CD8-positive, alpha-beta memory T cell (primary cell): ENCODE results near the gene STARD6. TPM values are rescaled to one million over a fixed set of nuclear protein-coding genes. Genes with fewer than 3 reads are reported as not detected.

Source experiments
- CTCF ChIA-PET: fragments of 350-600 bp; sonication (Branson Sonifier 250); formaldehyde crosslinking; loops from one replicate; lab custom pipeline; 2021; ENCODE audit warnings: antibody characterized with exemption; lab: Charles Lee
- POLR2A ChIA-PET: fragments of 350-600 bp; sonication (Branson Sonifier 250); formaldehyde crosslinking; loops from one replicate; lab custom pipeline; 2021; ENCODE audit warnings: antibody characterized with exemption; lab: Charles Lee
- DNase-seq, 5 donors: peaks; one replicate each; pipeline versions ENCODE4 v3.0.0 to v3.0.0-alpha.2; 2020 to 2022; ENCODE audit warnings: mixed read lengths in 1 of 5
- H3K27ac ChIP-seq: one replicate; pipeline ENCODE4 v1.7.0; 2013; ENCODE audit warnings: low read depth, mild to moderate bottlenecking, low read length, moderate library complexity
- H3K27me3 ChIP-seq: 2 replicates; pipeline ENCODE4 v1.7.0; 2013; ENCODE audit warnings: low read length, mild to moderate bottlenecking; ENCODE audit not compliant: insufficient read depth, poor library complexity, severe bottlenecking
- H3K36me3 ChIP-seq: 2 replicates; pipeline ENCODE4 v1.7.0; 2013; ENCODE audit warnings: mild to moderate bottlenecking, low read length, moderate library complexity; ENCODE audit not compliant: insufficient read depth
- H3K4me1 ChIP-seq: 2 replicates; pipeline ENCODE4 v1.7.0; 2013; ENCODE audit warnings: mild to moderate bottlenecking, low read length, moderate library complexity; ENCODE audit not compliant: insufficient read depth
- H3K4me3 ChIP-seq: 2 replicates; pipeline ENCODE4 v1.7.0; 2013; ENCODE audit warnings: mild to moderate bottlenecking, low read length
- H3K9me3 ChIP-seq: 2 replicates; pipeline ENCODE4 v1.7.0; 2013; ENCODE audit warnings: mild to moderate bottlenecking, low read length
- H3K27ac Mint-ChIP-seq, 8 donors: one replicate each; pipeline ENCODE4 v1.8.0; 2020 to 2021; ENCODE audit warnings: mixed read lengths in 8 of 8, mild to moderate bottlenecking in 6 of 8, inconsistent platforms in 3 of 8, moderate library complexity in 3 of 8
- H3K27me3 Mint-ChIP-seq, 2 donors: one replicate each; pipeline ENCODE4 v1.8.0; 2020 to 2021; ENCODE audit warnings: mixed read lengths in 2 of 2, mild to moderate bottlenecking in 1 of 2, moderate library complexity in 1 of 2
- H3K36me3 Mint-ChIP-seq, 3 donors: one replicate each; pipeline ENCODE4 v1.8.0; 2020 to 2021; ENCODE audit warnings: mixed read lengths in 3 of 3, inconsistent platforms in 1 of 3, mild to moderate bottlenecking in 1 of 3
- H3K4me1 Mint-ChIP-seq, 3 donors: one replicate each; pipeline ENCODE4 v1.8.0; 2020 to 2021; ENCODE audit warnings: mixed read lengths in 3 of 3, inconsistent platforms in 1 of 3, mild to moderate bottlenecking in 1 of 3
- H3K4me3 Mint-ChIP-seq, 7 donors: one replicate each; pipeline ENCODE4 v1.8.0; 2020 to 2021; ENCODE audit warnings: mixed read lengths in 7 of 7, mild to moderate bottlenecking in 6 of 7, moderate library complexity in 4 of 7, inconsistent platforms in 2 of 7
- H3K9me3 Mint-ChIP-seq, 5 donors: one replicate each; pipeline ENCODE4 v1.8.0; 2020 to 2022; ENCODE audit warnings: mixed read lengths in 5 of 5, mild to moderate bottlenecking in 3 of 5, moderate library complexity in 2 of 5, inconsistent platforms in 1 of 5
- polyA plus RNA-seq: library from polyadenylated mRNA; unstranded; fragments of 300-500 nt; fragmentation: Illumina TruSeq; gene quantifications from one replicate; pipeline ENCODE4 v1.2.3, GENCODE V29; 2021
- total RNA-seq, 2 experiments: library from RNA; stranded (reverse); gene quantifications; one replicate each; pipeline ENCODE4 v1.2.3, GENCODE V29; 2021

The STARD6 gene, protein sequence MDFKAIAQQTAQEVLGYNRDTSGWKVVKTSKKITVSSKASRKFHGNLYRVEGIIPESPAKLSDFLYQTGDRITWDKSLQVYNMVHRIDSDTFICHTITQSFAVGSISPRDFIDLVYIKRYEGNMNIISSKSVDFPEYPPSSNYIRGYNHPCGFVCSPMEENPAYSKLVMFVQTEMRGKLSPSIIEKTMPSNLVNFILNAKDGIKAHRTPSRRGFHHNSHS
- under 1 TPM in 1 of 2 experiments, not detected in 1; 0.46 TPM for total RNA-seq
- not detected for polyA plus RNA-seq

DNA sequence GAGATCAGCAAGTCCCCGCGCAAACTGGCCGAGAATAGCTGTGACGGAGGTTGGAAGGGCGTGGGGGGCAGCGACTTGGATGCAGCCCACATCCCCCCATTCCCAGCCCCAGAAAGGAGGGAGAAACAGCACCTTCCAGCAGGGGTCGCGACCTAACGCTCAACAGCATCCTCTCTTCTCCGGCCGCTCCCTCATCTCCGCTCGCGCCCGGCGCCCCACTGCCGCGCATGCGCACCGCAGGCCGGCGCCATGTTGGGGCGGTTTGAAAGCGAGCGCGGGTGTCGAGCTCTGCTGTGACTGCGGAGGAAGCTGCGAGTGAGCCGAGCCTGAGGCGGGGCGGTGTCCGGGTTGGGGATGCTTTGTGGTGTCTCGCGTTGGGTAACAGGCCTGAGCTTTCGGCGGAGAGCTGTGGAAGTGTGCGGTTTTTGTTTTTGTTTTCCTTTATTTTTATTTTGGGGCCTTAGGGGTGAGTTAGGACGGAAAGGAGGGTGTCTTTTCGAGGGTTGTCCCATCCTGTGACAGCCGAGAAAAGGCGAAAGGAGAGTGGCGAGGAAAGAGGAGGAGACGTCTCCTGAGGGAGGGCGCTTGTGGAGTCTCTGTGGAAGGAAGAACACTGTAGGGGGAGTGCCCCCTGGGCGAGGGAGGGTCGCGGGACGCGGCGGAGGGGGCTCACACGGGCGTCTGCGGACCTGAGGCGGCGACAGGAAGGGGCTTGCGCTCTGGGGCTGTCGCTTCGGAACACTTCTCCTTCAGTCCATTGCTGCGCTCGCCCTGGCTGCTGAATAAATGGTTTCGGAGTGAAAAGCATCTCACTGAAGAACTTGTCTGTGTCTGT lies at the start of gene STARD6, which contains the start of gene C18orf54:
Gene STARD6, minus strand, starts transcription at position 199 of the 835 bp plus-strand sequence. CDS start 3,285 bp downstream, outside the sequence.
Gene C18orf54, plus strand, starts transcription at position 247 of the 835 bp plus-strand sequence. CDS start 2,667 bp downstream, outside the sequence.
- Mint-ChIP-seq H3K27ac (peak within 1 kb of the TSS; percentile 80 to 99 (median 96)), H3K4me3 (peak within 1 kb of the TSS; percentile 95 to 100 (median 97)), H3K9me3 (no peaks in the 10 kb centered on the region), H3K36me3 (peaks cover 0 to 15% (median 3%) of the 10 kb centered on the region in 3 donors), H3K27me3 (peaks cover 0 to 3% of the 10 kb centered on the region in 2 donors), H3K4me1 (peaks cover 16 to 23% (median 22%) of the 10 kb centered on the region in 3 donors)
- H3K9me3 ChIP-seq = no peaks in the 10 kb centered on the region
- CTCF ChIA-PET = interaction anchor here (0.6 to 2.0 kb wide), 16 partner anchors 8 to 156 kb away, joined by 3 to 13 read pairs (median 3); partner anchors contain the start of genes MBD2 and POLI
- H3K4me3 ChIP-seq = peak within 1 kb of the TSS; percentile 95
- DNase-seq = peak; percentile 84 to 93 (median 90)
- peak within 1 kb of the TSS; percentile 81 for H3K27ac ChIP-seq
- no peaks in the 10 kb centered on the region for H3K27me3 ChIP-seq
- POLR2A ChIA-PET = interaction anchor here (0.6 to 1.2 kb wide), 6 partner anchors 88 to 135 kb away, joined by 3 to 5 read pairs (median 4); partner anchors contain the start of genes MBD2 and POLI
- no peaks in the 10 kb centered on the region for H3K36me3 ChIP-seq
- peaks cover 12% of the 10 kb centered on the region for H3K4me1 ChIP-seq

GRCh38 chr18:54405290-54405689 lies 47.6 kb upstream of the STARD6 start:
- CTCF ChIA-PET = no interaction called here
- no peaks in the 10 kb centered on the region for H3K4me1 ChIP-seq

GRCh38 chr18:54396760-54397159 lies 39.1 kb upstream of the STARD6 start:
- H3K4me1 ChIP-seq = no peaks in the 10 kb centered on the region

More at GRCh38 chr18:54405290-54405689, 47.6 kb upstream of the STARD6 start:
- no peak overlapping the region for H3K4me3 ChIP-seq
- POLR2A ChIA-PET = no interaction called here
- peaks cover 5 to 39% of the 10 kb centered on the region in 2 donors for H3K27me3 Mint-ChIP-seq
- H3K9me3 ChIP-seq = no peaks in the 10 kb centered on the region
- H3K27ac ChIP-seq = no peak overlapping the region
- H3K36me3 ChIP-seq = no peaks in the 10 kb centered on the region
- no peaks in the 10 kb centered on the region for H3K36me3 Mint-ChIP-seq
- no peaks in the 10 kb centered on the region for H3K9me3 Mint-ChIP-seq
- no peaks in the 10 kb centered on the region for H3K4me1 Mint-ChIP-seq
- no peak overlapping the region for H3K4me3 Mint-ChIP-seq
- H3K27me3 ChIP-seq = no peaks in the 10 kb centered on the region
- DNase-seq = no peak
- H3K27ac Mint-ChIP-seq = no peak overlapping the region

GRCh38 chr18:54393648-54394294 lies 36.1 kb upstream of the STARD6 start:
- Mint-ChIP-seq H3K4me1 (peaks cover 2 to 3% (median 3%) of the 10 kb centered on the region in 3 donors), H3K27me3 (no peaks in the 10 kb centered on the region), H3K4me3 (no peak overlapping the region), H3K9me3 (no peaks in the 10 kb centered on the region), H3K27ac (no peak overlapping the region), H3K36me3 (no peaks in the 10 kb centered on the region)
- Histone ChIP-seq H3K36me3 (no peaks in the 10 kb centered on the region), H3K4me1 (no peaks in the 10 kb centered on the region), H3K27ac (no peak overlapping the region), H3K27me3 (no peaks in the 10 kb centered on the region), H3K4me3 (no peak overlapping the region), H3K9me3 (no peaks in the 10 kb centered on the region)
- no peak for DNase-seq
- CTCF ChIA-PET = no interaction called here
- POLR2A ChIA-PET = no interaction called here

More at GRCh38 chr18:54396760-54397159, 39.1 kb upstream of the STARD6 start:
- no peaks in the 10 kb centered on the region for H3K27me3 ChIP-seq
- no peak overlapping the region for H3K27ac Mint-ChIP-seq
- no peak overlapping the region for H3K4me3 ChIP-seq
- no peaks in the 10 kb centered on the region for H3K9me3 ChIP-seq
- ChIA-PET CTCF (no interaction called here), POLR2A (no interaction called here)
- H3K27me3 Mint-ChIP-seq = no peaks in the 10 kb centered on the region
- H3K27ac ChIP-seq = no peak overlapping the region
- no peaks in the 10 kb centered on the region for H3K9me3 Mint-ChIP-seq
- H3K36me3 Mint-ChIP-seq = no peaks in the 10 kb centered on the region
- H3K4me3 Mint-ChIP-seq = no peak overlapping the region
- no peak for DNase-seq
- H3K4me1 Mint-ChIP-seq = no peaks in the 10 kb centered on the region
- H3K36me3 ChIP-seq = no peaks in the 10 kb centered on the region

DNA sequence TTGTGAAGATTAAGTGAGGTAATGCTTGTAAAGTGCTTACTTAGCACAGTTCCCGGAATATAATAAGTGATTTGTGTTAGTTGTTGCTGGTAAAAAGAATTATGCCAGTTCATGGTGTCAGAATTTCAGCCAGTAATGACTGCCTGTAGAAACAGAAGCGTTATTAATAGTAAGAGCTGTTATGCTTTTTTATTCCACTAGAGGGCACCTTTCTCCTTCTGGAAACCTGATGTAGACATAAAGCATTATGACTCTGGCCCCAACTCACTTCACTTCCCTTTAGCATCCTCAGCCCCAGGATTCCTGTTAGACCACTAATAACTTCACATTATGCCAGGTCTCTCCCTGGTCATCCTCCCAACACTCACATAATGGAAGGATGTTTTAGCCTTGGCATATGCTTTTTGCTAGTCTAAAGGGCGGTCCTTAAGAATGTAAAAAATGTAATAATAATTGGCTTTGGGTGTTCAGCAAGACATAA lies 34.9 kb upstream of the STARD6 start:
- H3K4me3 Mint-ChIP-seq = no peak overlapping the region
- Histone ChIP-seq H3K9me3 (no peaks in the 10 kb centered on the region), H3K4me1 (no peaks in the 10 kb centered on the region), H3K27ac (no peak overlapping the region), H3K36me3 (no peaks in the 10 kb centered on the region), H3K27me3 (no peaks in the 10 kb centered on the region), H3K4me3 (no peak overlapping the region)
- ChIA-PET POLR2A (interaction anchor here (1.0 kb wide), 1 partner anchor 168 kb away, joined by 3 read pairs; the partner anchor contains the start of gene MBD2), CTCF (interaction anchor here (0.9 to 1.6 kb wide), 3 partner anchors 9 to 53 kb away, joined by 3 to 4 read pairs (median 3); no protein-coding TSS in a partner anchor)
- H3K36me3 Mint-ChIP-seq = no peaks in the 10 kb centered on the region
- H3K4me1 Mint-ChIP-seq = peaks cover 6 to 10% (median 9%) of the 10 kb centered on the region in 3 donors
- no peaks in the 10 kb centered on the region for H3K9me3 Mint-ChIP-seq
- peak in 2 of 5 donors; percentile 30 for DNase-seq
- no peaks in the 10 kb centered on the region for H3K27me3 Mint-ChIP-seq
- no peak overlapping the region for H3K27ac Mint-ChIP-seq

- CTCF ChIA-PET = interaction anchor here (1.0 kb wide), 1 partner anchor 168 kb away, joined by 3 read pairs; no protein-coding TSS in a partner anchor
- H3K27ac ChIP-seq = no peak overlapping the region
- H3K27me3 Mint-ChIP-seq = no peaks in the 10 kb centered on the region
- POLR2A ChIA-PET = no interaction called here
- H3K4me3 Mint-ChIP-seq = no peak overlapping the region
- H3K27ac Mint-ChIP-seq = no peak overlapping the region
- H3K36me3 ChIP-seq = no peaks in the 10 kb centered on the region
- H3K4me1 Mint-ChIP-seq = peaks cover 6 to 10% (median 9%) of the 10 kb centered on the region in 3 donors
- no peaks in the 10 kb centered on the region for H3K36me3 Mint-ChIP-seq
- no peak overlapping the region for H3K4me3 ChIP-seq
- no peaks in the 10 kb centered on the region for H3K4me1 ChIP-seq
- no peaks in the 10 kb centered on the region for H3K27me3 ChIP-seq
- no peaks in the 10 kb centered on the region for H3K9me3 Mint-ChIP-seq
- no peak for DNase-seq
- no peaks in the 10 kb centered on the region for H3K9me3 ChIP-seq
Measured at GRCh38 chr18:54390838-54391237, 33.2 kb upstream of the STARD6 start.

GRCh38 chr18:54389143-54389505 lies 31.5 kb upstream of the STARD6 start:
- Mint-ChIP-seq H3K4me1 (peaks cover 6 to 10% (median 9%) of the 10 kb centered on the region in 3 donors), H3K27ac (peak overlapping the region in 1 of 8 donors; percentile 44), H3K36me3 (no peaks in the 10 kb centered on the region), H3K4me3 (no peak overlapping the region), H3K9me3 (no peaks in the 10 kb centered on the region), H3K27me3 (no peaks in the 10 kb centered on the region)
- Histone ChIP-seq H3K9me3 (no peaks in the 10 kb centered on the region), H3K4me3 (no peak overlapping the region), H3K27me3 (no peaks in the 10 kb centered on the region), H3K27ac (no peak overlapping the region), H3K36me3 (no peaks in the 10 kb centered on the region), H3K4me1 (no peaks in the 10 kb centered on the region)
- no peak for DNase-seq
- ChIA-PET POLR2A (no interaction called here), CTCF (no interaction called here)
